CD4-positive, alpha-beta T cell treated with Interleukin-2 at 100 ng/mL for 4 hours (primary cell): ENCODE measurements around the gene XYLT1.
"Not testable (repeated sequence)": the region's sequence is repeated elsewhere in the genome, so short reads cannot be mapped to it uniquely, and the experiment has no call there.

Experiments
- DNase-seq: peaks from one replicate; pipeline ENCODE4 v3.0.0-alpha.2; 2020; ENCODE audit warnings: low spot score

Gene XYLT1, protein sequence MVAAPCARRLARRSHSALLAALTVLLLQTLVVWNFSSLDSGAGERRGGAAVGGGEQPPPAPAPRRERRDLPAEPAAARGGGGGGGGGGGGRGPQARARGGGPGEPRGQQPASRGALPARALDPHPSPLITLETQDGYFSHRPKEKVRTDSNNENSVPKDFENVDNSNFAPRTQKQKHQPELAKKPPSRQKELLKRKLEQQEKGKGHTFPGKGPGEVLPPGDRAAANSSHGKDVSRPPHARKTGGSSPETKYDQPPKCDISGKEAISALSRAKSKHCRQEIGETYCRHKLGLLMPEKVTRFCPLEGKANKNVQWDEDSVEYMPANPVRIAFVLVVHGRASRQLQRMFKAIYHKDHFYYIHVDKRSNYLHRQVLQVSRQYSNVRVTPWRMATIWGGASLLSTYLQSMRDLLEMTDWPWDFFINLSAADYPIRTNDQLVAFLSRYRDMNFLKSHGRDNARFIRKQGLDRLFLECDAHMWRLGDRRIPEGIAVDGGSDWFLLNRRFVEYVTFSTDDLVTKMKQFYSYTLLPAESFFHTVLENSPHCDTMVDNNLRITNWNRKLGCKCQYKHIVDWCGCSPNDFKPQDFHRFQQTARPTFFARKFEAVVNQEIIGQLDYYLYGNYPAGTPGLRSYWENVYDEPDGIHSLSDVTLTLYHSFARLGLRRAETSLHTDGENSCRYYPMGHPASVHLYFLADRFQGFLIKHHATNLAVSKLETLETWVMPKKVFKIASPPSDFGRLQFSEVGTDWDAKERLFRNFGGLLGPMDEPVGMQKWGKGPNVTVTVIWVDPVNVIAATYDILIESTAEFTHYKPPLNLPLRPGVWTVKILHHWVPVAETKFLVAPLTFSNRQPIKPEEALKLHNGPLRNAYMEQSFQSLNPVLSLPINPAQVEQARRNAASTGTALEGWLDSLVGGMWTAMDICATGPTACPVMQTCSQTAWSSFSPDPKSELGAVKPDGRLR

DNA sequence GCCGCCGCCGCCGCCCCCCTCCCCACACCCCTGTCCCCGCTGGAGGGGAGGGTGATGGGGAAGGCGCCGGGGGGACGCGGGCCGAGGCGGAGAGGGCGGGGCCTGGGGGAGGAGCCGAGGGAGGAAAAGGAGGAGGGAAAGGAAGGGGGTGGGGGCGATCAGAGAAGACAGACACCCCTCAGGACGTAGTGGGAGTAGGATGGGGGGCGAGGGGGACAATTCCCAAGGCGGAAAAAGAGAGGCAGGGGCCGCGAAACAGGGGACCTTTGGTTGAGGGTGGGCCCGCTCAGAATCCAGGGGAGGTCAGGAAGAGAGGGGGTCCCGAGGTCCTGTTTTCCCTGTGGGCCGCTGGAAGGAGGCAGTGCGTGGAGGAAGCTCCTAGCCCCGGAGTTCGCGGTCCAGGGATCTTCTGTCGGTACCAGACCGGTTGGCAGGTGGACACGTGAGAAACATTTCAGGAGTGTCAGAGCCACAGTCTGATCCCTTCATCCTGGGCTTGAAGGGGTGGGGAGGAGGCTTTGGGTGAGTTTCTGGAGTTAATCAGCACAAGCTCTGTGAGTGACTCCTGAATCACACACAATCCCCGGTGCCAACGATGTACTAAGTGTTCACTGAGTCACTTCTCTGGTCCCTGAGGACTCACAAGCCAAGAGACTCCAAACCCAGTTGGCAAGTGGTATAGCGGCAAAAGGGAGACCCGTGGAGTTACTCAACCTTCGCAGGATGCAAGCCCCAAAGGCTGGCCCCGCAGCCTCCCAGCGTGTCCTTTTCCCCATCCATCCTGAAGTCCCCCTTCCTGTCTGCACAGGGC lies at the start of gene XYLT1:
TSS of gene XYLT1 (minus strand) at position 53 of the 811 bp plus-strand sequence. CDS start 164 bp downstream, outside the sequence.
- DNase-seq: peak; percentile 46

DNA sequence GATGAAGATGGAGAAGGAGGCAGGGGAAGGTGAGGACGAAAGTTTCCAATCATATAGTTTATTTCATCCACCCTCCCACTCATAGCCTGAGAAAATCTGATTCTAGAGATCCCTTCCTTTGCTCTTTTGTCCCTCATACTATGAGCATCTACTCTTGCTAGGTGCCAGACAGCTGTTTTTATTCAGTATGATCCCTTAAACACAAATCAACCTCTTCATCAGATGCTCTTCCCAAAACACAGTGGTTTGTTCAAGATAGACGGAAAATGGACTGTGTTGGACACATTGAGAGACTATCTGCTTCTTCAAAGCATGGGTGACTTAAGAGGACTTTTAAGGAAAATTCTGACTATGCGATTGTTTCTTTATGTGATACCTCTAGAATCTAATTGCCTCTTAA lies 49.4 kb upstream of the XYLT1 start:
- DNase-seq: no peak

DNA sequence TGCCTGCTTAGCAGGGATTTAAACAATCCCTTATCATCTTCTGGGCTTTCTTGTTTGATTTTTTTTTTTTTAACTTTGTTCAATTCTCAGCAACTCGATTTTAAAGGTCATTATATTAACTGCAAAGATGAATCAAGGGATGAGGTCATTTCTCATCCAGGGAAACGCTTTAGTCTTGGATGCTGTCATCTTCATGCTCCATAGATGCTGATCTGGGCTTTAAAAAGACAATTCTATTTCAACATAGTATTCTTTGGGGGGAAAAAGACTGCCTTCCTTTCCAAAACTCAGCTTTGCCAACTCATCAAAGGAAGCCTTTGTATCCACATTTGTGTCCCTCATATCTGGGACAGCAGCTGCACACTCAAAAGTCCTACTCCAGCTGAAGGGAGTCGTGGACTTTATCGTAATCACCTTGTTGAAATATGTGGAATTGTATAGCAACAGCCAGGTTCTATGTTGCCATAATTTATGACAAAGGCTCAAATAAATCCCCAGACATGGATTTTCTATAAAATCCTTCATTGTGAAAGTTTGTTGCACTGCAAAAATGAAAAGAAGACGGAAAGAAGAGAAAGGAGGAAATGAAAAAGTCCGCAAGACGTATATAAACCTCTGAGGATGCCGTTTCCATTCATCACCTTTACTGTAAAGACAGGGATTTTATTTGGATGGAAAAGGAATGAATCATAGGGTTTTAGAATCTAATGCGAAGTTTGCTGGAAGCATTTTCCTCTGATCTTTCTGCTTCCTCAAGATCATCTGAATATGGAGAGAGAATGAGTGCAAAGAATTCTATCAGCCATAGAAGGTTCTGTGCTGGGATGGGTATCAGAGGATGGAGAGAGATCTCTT lies 48.6 kb upstream of the XYLT1 start:
- DNase-seq: no peak

DNA sequence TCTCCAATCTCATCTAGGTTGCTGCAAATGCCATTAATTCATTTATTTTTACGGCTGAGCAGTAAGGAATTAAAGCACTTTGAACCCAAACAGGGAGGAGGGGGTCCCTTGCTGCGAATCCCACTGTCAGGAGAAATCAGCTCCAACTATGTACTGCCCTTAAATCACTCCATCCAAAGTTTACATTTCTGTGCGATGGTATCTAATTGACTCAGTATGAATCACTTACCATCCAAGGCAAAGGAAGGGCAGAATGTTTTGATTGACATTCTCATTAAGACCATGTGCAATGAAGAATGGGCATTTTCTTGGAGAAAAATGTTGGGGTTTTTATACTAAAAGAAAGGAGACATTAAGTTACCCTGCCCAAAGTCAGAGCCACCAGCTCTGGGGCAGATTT lies 47.7 kb upstream of the XYLT1 start:
- DNase-seq: no peak

DNA sequence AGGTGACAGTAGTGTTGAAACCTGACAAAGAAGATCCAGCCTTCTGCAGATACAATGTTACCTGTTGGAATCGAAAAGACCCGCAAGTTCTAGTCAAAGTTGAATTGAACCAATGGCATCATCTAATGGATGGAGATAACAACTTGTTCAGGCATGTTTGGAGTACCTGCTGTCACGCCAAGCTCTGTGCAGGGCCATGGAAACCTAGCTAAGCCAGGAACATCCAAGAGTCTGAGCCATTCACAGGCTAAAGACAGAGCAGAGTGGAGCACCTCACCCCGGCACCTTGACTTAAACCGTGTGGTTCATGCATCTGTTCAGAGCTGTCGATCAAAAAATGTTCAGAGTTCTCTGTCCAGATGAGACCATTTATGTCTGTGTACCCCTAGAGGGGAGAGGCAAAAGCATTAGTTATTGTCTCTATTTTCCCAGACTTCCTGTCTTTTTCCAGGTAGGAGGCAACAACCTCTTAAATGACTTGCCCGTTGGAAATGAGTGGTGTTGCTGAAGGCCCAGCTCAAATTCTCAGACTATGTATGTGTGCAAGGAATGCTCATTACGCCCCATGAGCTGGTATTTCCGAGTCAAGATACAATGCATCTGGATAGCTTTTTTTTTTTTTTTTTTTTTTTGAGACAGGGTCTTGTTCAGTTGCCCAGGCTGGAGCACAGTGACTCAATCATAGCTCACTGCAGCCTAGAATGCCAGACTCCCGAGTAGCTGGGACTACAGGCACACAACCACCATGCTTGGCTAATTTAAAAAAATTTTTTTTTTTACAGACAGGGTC lies 44.9 kb upstream of the XYLT1 start:
- DNase-seq: no peak

DNA sequence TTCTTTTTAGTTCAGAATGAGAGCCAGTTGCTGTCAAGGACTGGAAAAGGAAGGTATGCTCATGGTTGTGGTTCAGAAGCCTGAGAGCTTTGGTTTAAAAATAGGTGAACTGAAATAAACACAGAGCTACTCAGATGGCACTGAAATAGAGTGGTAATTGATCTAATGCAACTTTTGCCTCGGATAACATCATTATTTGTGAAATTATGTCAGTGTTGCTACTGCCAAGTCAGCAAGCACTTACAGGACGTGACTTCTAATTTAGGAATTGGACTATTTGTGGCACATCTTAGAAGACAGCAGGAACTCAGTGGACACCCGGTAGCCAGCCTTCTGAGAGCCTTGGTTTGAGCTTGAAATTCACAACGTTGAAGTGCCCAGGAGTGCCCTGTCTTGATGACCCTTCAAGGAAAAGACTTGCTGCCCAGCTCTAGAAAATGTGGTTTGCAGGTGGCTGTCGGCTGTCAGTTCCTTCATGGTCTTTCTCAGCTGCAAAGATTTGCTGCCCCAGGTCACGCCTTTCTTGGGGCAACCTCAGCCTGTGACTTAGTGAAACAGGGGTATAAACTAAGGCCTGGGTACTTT lies 42.0 kb upstream of the XYLT1 start:
- no peak for DNase-seq

DNA sequence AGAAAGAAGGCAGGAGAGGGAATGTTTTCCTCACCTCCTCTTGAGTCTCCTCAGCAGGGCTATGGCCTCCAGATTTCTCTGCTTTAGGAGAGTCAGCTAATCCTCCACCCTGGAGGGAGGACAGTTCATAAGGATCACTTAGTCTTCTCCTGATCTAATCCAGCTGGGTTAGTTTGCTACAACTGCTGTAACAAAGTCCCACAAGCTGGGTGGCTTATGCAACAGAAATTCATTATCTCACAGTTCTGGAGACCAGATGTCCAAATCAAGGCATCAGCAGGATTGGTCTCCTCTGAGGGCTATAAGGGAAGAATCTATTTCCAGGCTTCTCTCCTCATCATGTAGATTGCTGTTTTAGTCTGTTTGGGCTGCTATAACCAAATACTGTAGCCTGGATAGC lies 40.6 kb upstream of the XYLT1 start:
- DNase-seq: no peak

DNA sequence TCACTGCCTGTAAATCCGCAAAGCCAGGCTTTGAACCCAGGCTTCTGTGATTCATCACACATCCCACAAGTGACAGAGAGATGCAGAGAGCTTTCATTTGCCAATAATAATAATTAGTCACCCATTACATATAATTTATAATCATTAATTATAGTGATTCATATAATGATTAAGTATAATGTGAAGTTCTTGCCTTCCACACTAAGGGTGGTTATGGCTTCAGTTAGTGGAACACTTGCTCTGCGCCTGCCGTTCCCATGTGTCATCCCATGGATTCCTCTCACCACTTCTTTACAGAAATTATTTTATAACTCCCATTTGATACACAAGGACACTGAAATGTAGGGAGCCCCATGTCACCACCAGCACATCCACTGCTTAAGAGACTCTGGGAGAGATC lies 39.8 kb upstream of the XYLT1 start:
- no peak for DNase-seq

DNA sequence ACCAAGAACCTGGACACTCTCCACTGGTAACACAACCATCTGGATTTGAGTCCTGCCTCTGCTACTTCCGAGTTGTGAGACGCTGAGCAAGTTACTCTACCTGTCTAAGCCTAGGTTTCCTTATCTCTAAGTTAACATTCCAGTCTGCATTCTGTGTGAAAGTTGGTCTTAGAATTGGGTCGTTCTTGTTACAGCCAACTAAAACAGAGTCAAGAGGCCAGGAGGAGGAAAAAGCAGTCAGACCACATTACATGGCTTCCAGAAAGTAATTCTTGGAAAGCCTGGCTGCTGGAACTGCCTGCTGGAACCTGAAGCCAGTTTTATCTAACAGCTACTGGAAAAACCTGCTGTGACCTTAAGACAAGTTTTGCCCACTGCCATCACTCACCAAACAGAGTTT lies 38.4 kb upstream of the XYLT1 start:
- no peak for DNase-seq

DNA sequence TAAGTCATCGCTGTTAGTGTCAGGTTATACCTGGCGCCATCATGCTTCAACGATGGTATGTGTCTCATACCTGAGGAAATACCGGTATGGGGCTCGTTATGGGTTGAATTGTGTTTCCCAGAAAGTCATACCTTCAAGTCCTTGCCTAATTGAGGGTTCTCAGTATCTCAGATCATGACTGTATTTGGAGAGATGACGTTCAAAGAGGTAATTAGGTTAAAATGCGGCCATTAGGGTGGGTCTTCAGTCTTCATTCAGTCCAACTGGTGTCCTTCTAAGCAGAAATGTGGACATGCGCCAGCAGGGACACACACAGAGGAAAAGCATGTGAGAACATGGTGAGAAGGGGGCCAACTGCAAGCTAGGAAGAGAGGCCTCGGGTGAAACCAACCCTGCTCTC lies 37.5 kb upstream of the XYLT1 start:
- DNase-seq: no peak

DNA sequence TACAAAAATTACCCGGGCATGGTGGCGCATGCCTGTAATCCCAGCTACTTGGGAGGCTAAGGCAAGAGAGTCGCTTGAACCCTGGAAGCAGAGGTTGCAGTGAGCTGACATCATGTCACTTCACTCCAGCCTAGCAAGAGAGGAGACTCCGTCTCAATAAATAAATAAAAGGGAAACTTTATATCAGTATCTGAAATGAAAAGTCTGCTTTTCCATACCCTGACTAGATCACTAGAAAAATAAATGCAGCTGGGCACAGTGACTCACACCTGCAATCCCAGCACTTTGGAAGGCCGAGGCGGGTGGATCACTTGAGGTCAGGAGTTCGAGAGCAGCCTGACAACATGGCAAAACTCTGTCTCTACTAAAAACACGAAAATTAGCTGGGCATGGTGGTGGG lies 36.8 kb upstream of the XYLT1 start:
- not testable (repeated sequence) for DNase-seq

DNA sequence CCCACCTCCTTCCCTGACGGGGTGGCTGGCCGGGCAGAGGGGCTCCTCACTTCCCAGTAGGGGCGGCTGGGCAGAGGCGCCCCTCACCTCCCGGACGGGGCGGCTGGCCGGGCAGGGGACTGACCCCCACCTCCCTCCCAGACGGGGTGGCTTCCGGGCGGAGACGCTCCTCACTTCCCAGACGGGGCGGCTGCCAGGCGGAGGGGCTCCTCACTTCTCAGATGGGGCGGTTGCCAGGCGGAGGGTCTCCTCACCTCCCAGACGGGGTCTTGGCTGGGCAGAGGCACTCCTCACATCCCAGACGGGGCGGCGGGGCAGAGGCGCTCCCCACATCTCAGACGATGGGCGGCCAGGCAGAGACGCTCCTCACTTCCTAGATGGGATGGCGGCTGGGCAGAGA lies 35.1 kb upstream of the XYLT1 start:
- not testable (repeated sequence) for DNase-seq

DNA sequence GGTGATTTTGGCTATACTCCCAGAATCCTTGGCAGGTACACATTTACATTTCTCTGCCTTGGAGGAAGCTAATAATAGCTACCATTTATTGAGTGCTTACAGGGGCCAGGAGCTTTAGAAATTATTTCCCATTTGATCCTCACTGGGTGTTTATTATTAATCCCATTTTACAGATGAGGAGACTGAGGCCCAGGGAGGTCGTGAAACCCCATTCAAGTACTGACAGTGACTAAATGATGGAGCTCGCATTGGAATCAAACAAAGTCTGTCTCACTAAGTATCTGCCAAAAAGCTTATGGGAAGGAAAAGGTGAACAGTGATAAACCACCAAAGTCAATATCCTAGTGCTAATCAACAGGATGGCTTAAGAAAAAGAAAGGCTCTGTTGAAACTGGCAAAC lies 33.3 kb upstream of the XYLT1 start:
- no peak for DNase-seq

DNA sequence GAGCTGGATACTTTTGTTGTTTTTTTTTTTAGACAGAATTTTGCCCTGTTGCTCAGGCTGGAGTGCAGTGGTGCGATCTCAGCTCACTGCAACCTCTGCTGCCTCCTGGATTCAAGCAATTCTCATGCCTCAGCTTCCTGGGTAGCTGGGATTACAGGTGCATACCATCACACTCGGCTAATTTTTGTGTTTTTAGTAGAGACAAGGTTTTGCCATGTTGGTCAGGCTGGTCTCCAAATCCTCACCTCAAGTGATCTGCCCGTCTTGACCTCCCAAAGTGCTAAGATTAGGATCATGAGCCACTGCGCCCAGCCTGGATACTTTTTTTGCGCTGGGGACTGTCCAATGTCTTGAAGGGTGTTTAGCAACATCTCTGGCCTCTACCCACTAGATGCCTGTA lies 32.6 kb upstream of the XYLT1 start:
- DNase-seq: no peak

DNA sequence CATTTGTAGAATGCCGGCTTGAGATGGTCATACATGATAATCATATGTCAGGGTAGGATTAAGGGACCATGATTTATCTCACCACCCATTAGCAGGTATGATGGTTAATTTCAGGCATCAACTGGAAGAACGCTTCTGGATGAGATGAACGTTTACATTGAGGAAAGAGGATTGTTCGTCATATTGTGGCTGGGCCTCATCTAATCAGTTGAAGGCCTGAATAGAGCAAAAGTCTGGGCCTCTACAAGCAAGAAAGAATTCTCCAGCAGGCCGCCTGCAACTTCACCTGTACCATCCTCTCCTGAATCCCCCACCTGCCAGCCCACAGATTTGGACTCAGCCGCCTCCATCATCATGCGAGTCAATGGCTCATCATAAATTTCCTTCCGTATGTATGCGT lies 30.6 kb upstream of the XYLT1 start:
- no peak for DNase-seq

DNA sequence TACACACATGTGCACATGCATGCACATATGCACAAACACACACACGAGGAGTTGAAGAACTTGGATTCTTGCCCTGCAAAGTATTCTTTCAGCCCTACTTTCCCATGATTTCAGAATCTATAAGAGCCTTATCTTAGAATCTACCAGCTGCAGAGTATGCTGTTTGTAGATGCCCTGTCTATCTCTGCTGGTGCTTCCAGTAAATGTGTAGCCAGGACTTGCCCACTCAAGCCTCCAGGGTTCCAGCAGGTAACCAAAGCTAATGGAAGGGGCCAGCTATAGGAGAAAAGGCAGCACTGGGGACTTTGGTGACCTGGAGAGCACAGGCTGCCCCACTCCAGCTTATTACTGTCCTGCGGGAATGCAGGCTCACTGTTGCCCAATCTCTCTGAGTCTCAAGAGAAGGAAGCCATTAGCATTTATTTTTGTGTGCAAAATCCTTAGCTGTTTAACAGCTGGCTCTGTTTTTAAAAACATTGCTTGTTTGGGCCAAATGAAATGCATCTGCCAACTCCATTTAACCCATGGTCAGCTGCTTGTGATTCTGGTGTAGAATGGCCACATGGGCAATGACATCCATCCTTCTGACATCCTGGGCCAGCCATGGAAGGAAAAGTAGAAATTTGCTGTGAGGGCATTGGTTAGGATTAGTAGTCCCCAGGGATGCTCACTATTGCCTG lies 28.6 kb upstream of the XYLT1 start:
- no peak for DNase-seq

DNA sequence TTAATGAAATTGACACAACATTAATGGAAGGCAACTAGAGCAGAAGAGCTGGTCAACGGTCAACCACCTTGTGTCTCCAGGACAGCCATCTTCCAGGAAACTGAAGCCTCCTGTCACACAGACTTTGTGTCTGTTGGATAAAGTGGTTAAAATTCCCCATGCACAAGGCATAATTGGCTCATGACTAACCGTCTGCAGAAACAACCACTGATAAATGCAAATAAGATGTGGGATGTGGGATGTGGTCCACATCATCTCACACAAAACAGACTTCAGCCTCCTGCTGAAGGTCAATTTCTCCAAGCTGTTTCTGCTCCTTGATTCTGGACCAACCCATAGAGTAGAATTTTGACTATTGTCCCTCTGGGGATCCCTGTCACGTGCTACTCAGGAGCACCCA lies 26.9 kb upstream of the XYLT1 start:
- no peak for DNase-seq

DNA sequence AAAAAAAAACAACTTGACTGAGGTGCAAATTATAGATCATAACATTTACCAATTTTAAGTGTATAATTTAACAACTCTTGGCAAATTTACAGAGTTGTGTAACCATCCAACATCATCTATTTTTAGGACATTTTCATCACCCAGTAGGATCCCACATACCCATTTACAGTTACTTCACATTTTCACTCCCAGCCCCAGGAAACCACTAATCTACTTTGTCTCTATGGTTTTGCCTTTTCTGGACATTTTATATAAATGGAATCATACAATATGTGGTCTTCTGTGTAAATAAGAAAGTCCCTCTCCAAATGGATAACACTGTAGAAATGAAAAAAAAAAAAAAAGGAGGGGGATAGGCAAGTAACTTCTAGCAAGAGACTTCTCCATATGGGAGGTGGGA lies 26.1 kb upstream of the XYLT1 start:
- no peak for DNase-seq

DNA sequence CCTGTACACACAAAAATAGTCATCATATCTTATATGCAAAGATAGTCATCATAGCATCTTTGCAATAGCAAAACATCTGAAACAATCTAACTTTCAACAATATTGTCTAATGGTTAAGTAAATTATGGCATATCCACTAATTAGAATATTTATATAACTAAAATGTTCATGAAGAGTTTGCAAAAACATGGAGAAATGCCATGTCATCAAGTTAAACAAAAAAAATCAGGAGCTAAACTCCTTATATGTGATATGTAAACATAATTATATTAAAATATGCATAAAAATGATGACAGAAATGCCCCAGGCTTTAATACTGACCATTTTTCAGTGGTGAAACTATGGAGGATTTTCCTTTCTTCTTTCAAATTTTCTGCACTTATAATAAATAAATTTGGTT lies 22.3 kb upstream of the XYLT1 start:
- no peak for DNase-seq
